ENCODE data around the gene DBNL.
A peak's percentile ranks its signal among the peaks of the same experiment; 100 is the strongest.

DBNL gene

GRCh38 chr7:44102846-44103565, 58.5 kb downstream of the DBNL start:
- FAIRE-seq (no peak), DNase-seq (ENCODE audit: insufficient read length, low spot score) (no peak)
- no peak for TF ChIP-seq POLR2A (IDR thresholded peaks at IDR 0.05; ENCODE audit: low read depth, low read length)

DNA sequence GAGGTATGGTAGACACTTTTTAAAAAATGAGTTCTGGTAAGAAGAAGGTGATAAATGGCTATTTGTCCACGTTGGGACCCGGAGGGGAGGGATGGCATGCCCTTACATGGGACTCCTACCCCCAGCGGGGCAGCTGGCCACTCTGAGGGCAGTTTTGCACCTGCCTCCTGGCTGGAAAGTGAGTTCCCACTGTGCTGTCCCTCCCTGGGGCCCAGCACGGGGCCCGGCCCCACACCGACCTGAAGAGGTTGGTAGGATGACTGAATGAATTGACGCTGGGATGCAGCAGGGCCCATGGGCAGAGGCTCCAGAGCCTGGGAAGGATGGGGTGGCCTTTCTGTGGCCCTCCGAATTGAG, 59.0 kb downstream of the DBNL start:
- DNase-seq (ENCODE audit: insufficient read length, low spot score) (no peak), FAIRE-seq (no peak)
- TF ChIP-seq POLR2A (IDR thresholded peaks at IDR 0.05; ENCODE audit: low read depth, low read length) = no peak

- TF ChIP-seq POLR2A (IDR thresholded peaks at IDR 0.05; ENCODE audit: low read depth, low read length) = no peak
- FAIRE-seq (no peak), DNase-seq (ENCODE audit: insufficient read length, low spot score) (no peak)
Measured at GRCh38 chr7:44103923-44104859, 59.7 kb downstream of the DBNL start, which contains the start of gene AEBP1. AEBP1 (plus strand) TSS chr7:44104345; CDS start chr7:44104666, 321 bp downstream.

- no peak for TF ChIP-seq POLR2A (IDR thresholded peaks at IDR 0.05; ENCODE audit: low read depth, low read length)
- DNase-seq (ENCODE audit: insufficient read length, low spot score) (peak; percentile 78), FAIRE-seq (no peak)
Measured at GRCh38 chr7:44104860-44105771, 60.6 kb downstream of the DBNL start.

- DNase-seq (ENCODE audit: insufficient read length, low spot score) = no peak
- no peak for FAIRE-seq
- TF ChIP-seq POLR2A (IDR thresholded peaks at IDR 0.05; ENCODE audit: low read depth, low read length) = no peak
Measured at GRCh38 chr7:44105832-44106231, 61.3 kb downstream of the DBNL start.

DNA sequence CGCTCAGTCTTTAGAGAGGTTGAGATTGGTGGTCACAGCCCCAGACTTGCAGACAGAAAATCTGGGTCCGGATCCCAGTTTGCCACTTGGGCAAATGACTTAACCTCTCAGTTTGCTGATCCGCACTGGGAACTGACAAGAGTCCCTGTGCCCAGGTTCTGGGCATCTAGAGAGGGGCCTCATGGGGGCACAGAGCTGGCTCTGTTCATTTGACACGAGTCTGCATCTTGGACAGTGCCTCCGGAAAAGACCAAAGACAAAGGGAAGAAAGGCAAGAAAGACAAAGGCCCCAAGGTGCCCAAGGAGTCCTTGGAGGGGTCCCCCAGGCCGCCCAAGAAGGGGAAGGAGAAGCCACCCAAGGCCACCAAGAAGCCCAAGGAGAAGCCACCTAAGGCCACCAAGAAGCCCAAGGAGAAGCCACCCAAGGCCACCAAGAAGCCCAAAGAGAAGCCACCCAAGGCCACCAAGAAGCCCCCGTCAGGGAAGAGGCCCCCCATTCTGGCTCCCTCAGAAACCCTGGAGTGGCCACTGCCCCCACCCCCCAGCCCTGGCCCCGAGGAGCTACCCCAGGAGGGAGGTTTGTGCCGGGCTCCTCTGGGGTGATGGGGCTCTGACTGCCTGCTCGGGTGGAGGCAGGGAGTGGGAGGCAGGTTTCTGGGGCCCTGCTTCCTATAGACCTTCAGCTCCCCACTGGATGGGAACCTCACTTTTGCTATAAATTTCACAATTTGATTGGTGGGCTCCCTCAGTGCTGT, 62.0 kb downstream of the DBNL start:
- no peak for TF ChIP-seq POLR2A (IDR thresholded peaks at IDR 0.05; ENCODE audit: low read depth, low read length)
- DNase-seq (ENCODE audit: insufficient read length, low spot score) = no peak
- FAIRE-seq = no peak

- TF ChIP-seq POLR2A (IDR thresholded peaks at IDR 0.05; ENCODE audit: low read depth, low read length) = no peak
- DNase-seq (ENCODE audit: insufficient read length, low spot score) (no peak), FAIRE-seq (no peak)
Measured at GRCh38 chr7:44107116-44107960, 62.8 kb downstream of the DBNL start.

- no peak for TF ChIP-seq POLR2A (IDR thresholded peaks at IDR 0.05; ENCODE audit: low read depth, low read length)
- FAIRE-seq = no peak
- DNase-seq (ENCODE audit: insufficient read length, low spot score) = no peak
Measured at GRCh38 chr7:44107961-44108767, 63.7 kb downstream of the DBNL start.

- FAIRE-seq (no peak), DNase-seq (ENCODE audit: insufficient read length, low spot score) (no peak)
- TF ChIP-seq POLR2A (IDR thresholded peaks at IDR 0.05; ENCODE audit: low read depth, low read length) = no peak
Measured at GRCh38 chr7:44108768-44109750, 64.6 kb downstream of the DBNL start.

DNA sequence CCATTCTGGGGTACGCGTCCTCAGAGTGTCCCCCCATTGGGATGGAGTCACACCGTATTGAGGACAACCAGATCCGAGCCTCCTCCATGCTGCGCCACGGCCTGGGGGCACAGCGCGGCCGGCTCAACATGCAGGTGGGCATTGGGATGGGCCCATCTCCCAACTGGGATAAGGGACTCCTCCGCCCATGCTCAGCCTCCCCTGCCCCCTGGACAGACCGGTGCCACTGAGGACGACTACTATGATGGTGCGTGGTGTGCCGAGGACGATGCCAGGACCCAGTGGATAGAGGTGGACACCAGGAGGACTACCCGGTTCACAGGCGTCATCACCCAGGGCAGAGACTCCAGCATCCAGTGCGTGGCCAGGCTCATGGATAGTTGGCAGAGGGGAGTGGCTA, 65.5 kb downstream of the DBNL start:
- FAIRE-seq (no peak), DNase-seq (ENCODE audit: insufficient read length, low spot score) (no peak)
- no peak for TF ChIP-seq POLR2A (IDR thresholded peaks at IDR 0.05; ENCODE audit: low read depth, low read length)

Data from H54 (cell line).